ENCODE results near the gene MCTP1. TPM values are rescaled to one million over a fixed set of nuclear protein-coding genes. Genes with fewer than 3 reads are reported as not detected.

MCTP1 gene
- total RNA-seq, 1 experiment from 2014 or later = 5.6 TPM

DNA sequence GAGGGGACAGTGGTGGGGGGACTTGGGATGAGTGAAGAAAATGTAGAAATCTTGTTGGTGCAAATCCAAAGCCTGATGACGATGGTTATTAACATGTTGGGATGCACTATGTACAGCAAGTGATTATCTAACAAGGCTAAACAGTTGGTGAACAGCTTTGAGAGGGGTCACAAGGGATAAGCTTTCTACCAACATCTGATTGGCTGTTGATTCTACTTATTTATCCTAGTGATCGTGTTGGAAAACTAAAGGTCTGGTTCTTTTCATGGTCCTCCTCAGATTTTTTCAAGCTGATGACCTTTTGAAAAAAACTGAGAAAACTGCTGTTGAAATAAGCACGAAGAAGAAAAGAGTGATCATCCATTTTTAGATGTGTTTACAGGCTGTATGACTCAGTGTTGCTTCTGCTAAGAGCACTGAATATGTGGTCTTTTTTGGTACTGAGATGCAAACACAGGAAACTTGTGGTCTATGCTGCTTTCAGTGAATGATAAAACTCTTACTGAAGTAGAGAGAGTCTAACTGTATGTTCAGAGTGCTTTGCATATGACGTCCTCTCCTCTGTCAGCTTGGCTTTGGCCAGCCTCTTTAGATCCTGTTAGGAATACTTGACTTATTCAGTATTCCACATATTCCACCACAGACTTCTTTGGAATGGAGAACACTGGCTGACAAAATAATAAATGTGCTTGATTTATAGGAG, 491.6 kb downstream of the MCTP1 start (continued):
- no peak for TF ChIP-seq IRF2 (CRISPR knock-in tag; IDR thresholded peaks at IDR 0.05; ENCODE audit: borderline replicate concordance, low read depth)
- TF ChIP-seq, protein P1, sequence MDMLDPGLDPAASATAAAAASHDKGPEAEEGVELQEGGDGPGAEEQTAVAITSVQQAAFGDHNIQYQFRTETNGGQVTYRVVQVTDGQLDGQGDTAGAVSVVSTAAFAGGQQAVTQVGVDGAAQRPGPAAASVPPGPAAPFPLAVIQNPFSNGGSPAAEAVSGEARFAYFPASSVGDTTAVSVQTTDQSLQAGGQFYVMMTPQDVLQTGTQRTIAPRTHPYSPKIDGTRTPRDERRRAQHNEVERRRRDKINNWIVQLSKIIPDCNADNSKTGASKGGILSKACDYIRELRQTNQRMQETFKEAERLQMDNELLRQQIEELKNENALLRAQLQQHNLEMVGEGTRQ (CRISPR knock-in tag; IDR thresholded peaks at IDR 0.05) = no peak
- no peak for TF ChIP-seq NFYB (CRISPR knock-in tag; conservative IDR thresholded peaks at IDR 0.05; ENCODE audit: low read depth)
- TF ChIP-seq ZBTB21 (CRISPR knock-in tag; IDR thresholded peaks at IDR 0.05; ENCODE audit: borderline replicate concordance) = no peak
- TF ChIP-seq ELF4 (CRISPR knock-in tag; IDR thresholded peaks at IDR 0.05; ENCODE audit: low read depth) = no peak
- TF ChIP-seq, protein P2, sequence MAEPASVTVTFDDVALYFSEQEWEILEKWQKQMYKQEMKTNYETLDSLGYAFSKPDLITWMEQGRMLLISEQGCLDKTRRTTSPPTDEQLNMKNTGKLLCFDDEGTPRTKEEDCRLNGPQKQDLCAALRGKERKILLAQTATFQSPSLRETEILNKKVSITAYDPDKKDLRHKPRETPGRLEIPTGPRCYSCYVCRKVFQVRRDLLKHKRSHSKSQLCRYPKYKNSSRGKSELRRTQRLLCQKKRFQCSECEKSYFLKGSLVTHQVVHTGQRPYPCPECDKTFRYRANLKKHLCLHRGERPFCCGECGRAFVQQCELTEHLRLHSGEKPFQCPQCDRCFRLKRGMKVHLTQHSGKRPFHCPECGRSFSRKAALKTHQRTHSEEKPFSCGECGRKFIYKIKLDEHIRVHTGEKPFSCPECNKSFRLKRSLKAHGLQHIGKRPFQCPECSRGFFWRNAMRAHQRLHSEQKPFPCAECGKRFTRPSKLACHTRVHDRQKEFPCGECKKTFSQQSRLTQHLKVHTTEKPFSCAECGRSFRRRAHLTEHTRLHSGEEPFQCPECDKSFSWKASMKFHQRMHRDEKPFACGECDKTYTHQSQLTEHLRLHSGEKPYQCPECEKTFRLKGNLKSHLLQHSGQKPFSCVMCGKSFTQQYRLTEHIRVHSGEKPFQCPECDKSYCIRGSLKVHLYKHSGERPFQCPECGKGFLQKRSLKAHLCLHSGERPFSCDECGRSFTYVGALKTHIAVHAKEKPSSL (CRISPR knock-in tag; conservative IDR thresholded peaks at IDR 0.05) = no peak
- TF ChIP-seq, protein P3, sequence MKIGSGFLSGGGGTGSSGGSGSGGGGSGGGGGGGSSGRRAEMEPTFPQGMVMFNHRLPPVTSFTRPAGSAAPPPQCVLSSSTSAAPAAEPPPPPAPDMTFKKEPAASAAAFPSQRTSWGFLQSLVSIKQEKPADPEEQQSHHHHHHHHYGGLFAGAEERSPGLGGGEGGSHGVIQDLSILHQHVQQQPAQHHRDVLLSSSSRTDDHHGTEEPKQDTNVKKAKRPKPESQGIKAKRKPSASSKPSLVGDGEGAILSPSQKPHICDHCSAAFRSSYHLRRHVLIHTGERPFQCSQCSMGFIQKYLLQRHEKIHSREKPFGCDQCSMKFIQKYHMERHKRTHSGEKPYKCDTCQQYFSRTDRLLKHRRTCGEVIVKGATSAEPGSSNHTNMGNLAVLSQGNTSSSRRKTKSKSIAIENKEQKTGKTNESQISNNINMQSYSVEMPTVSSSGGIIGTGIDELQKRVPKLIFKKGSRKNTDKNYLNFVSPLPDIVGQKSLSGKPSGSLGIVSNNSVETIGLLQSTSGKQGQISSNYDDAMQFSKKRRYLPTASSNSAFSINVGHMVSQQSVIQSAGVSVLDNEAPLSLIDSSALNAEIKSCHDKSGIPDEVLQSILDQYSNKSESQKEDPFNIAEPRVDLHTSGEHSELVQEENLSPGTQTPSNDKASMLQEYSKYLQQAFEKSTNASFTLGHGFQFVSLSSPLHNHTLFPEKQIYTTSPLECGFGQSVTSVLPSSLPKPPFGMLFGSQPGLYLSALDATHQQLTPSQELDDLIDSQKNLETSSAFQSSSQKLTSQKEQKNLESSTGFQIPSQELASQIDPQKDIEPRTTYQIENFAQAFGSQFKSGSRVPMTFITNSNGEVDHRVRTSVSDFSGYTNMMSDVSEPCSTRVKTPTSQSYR (CRISPR knock-in tag; IDR thresholded peaks at IDR 0.05) = no peak
- TF ChIP-seq GTF2I (CRISPR knock-in tag; conservative IDR thresholded peaks at IDR 0.05) = no peak

DNA sequence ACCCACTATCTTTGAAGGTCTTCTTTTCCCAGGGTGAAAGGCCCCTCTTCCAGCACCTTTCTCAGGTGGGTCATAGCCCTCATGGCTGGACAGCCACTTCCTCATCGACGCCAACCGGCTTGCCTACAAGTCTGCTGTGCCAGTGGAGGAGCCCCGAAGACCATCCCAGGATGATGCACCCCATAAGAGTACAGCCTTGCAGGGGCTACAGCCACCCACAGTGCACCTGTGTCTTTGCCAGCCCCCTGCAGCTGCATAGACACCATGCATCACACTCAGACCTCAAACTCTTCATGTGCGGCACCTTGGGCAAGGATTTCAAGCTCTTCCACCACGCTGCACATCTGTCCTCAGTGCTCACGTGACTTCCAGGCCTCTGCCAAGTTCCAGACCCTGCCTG, 493.1 kb downstream of the MCTP1 start:
- H3K36me3 Mint-ChIP-seq = no peaks in the 10 kb centered on the region
- ATAC-seq (no peak), DNase-seq (ENCODE audit: low spot score) (no peak)
- ChIA-PET POLR2A (no interaction called here), CTCF (interaction anchor here (0.9 kb wide), 1 partner anchor 54 kb away, joined by 3 read pairs; no protein-coding TSS in a partner anchor)
- H3K4me1 Mint-ChIP-seq = peaks cover 11% of the 10 kb centered on the region
- no peaks in the 10 kb centered on the region for H3K9me3 Mint-ChIP-seq
- no peak overlapping the region for H3K4me3 Mint-ChIP-seq
- H3K27me3 Mint-ChIP-seq (ENCODE audit: low read depth) = no peaks in the 10 kb centered on the region
- no peak overlapping the region for H3K27ac Mint-ChIP-seq
- no peak for TF ChIP-seq JAZF1 (CRISPR knock-in tag; IDR thresholded peaks at IDR 0.05)

DNA sequence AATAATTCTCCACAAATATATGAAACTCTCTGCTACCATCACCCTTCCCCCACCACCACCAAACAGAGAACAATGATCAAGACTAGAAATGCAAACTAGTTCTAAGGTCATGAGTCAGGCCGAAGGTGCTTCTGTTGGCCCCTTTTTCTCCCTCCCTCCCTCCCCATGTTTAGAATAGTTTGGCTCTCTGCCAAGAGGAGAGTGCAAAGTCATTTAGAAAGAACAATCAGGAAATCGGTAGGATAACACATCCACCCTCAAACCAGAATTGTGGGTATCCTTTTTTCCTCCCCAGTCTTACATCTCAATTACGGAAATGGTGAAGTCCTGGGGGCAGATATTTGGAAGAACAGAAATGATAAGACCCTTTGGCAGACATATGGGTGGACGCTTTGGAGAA, 496.4 kb downstream of the MCTP1 start:
- DNase-seq (ENCODE audit: low spot score) (no peak), ATAC-seq (no peak)
- no peak overlapping the region for H3K27ac Mint-ChIP-seq
- H3K4me1 Mint-ChIP-seq = peaks cover 11% of the 10 kb centered on the region
- ChIA-PET CTCF (no interaction called here), POLR2A (no interaction called here)
- H3K4me3 Mint-ChIP-seq = no peak overlapping the region
- TF ChIP-seq TP53 (CRISPR knock-in tag; IDR thresholded peaks at IDR 0.05) (no peak), NR3C1 (CRISPR knock-in tag; conservative IDR thresholded peaks at IDR 0.05; ENCODE audit: low read depth) (no peak), TCF7 (CRISPR knock-in tag; IDR thresholded peaks at IDR 0.05; ENCODE audit: low read depth) (no peak), EMX1 (CRISPR knock-in tag; IDR thresholded peaks at IDR 0.05) (no peak), MYBL2 (CRISPR knock-in tag; IDR thresholded peaks at IDR 0.05) (no peak), JAZF1 (CRISPR knock-in tag; IDR thresholded peaks at IDR 0.05) (no peak), SP1 (CRISPR knock-in tag; conservative IDR thresholded peaks at IDR 0.05) (no peak), ETV6 (CRISPR knock-in tag; IDR thresholded peaks at IDR 0.05) (no peak), CBFB (CRISPR knock-in tag; IDR thresholded peaks at IDR 0.05; ENCODE audit: low read depth) (no peak), ZNF263 (CRISPR knock-in tag; IDR thresholded peaks at IDR 0.05; ENCODE audit: low read depth) (no peak), GRHL2 (CRISPR knock-in tag; IDR thresholded peaks at IDR 0.05; ENCODE audit: insufficient replicate concordance, severe bottlenecking) (no peak)
- TF ChIP-seq, protein P4, sequence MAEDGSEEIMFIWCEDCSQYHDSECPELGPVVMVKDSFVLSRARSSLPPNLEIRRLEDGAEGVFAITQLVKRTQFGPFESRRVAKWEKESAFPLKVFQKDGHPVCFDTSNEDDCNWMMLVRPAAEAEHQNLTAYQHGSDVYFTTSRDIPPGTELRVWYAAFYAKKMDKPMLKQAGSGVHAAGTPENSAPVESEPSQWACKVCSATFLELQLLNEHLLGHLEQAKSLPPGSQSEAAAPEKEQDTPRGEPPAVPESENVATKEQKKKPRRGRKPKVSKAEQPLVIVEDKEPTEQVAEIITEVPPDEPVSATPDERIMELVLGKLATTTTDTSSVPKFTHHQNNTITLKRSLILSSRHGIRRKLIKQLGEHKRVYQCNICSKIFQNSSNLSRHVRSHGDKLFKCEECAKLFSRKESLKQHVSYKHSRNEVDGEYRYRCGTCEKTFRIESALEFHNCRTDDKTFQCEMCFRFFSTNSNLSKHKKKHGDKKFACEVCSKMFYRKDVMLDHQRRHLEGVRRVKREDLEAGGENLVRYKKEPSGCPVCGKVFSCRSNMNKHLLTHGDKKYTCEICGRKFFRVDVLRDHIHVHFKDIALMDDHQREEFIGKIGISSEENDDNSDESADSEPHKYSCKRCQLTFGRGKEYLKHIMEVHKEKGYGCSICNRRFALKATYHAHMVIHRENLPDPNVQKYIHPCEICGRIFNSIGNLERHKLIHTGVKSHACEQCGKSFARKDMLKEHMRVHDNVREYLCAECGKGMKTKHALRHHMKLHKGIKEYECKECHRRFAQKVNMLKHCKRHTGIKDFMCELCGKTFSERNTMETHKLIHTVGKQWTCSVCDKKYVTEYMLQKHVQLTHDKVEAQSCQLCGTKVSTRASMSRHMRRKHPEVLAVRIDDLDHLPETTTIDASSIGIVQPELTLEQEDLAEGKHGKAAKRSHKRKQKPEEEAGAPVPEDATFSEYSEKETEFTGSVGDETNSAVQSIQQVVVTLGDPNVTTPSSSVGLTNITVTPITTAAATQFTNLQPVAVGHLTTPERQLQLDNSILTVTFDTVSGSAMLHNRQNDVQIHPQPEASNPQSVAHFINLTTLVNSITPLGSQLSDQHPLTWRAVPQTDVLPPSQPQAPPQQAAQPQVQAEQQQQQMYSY (CRISPR knock-in tag; IDR thresholded peaks at IDR 0.05) = no peak
- TF ChIP-seq, protein P5, sequence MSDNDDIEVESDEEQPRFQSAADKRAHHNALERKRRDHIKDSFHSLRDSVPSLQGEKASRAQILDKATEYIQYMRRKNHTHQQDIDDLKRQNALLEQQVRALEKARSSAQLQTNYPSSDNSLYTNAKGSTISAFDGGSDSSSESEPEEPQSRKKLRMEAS (CRISPR knock-in tag; IDR thresholded peaks at IDR 0.05) = no peak
- H3K36me3 Mint-ChIP-seq = no peaks in the 10 kb centered on the region
- no peaks in the 10 kb centered on the region for H3K9me3 Mint-ChIP-seq
- H3K27me3 Mint-ChIP-seq (ENCODE audit: low read depth) = no peaks in the 10 kb centered on the region

Data from WTC11 (cell line).